ENCODE results near the gene KRT3.
"Not testable (repeated sequence)": the region's sequence is repeated elsewhere in the genome, so short reads cannot be mapped to it uniquely, and the experiment has no call there.

GRCh38 chr12:52761218-52761617, 34.7 kb downstream of the KRT3 start:
- peak; percentile 49 for TF ChIP-seq EP300 (IDR thresholded peaks at IDR 0.05; ENCODE audit: borderline replicate concordance)
- not testable (repeated sequence) for TF ChIP-seq CREB1 (IDR thresholded peaks at IDR 0.05; ENCODE audit: low read depth); EGR1 (IDR thresholded peaks at IDR 0.05); TEAD4 (IDR thresholded peaks at IDR 0.05); REST (IDR thresholded peaks at IDR 0.05; ENCODE audit: low read depth); TAF1 (IDR thresholded peaks at IDR 0.05; ENCODE audit: low read depth); YY1 (IDR thresholded peaks at IDR 0.05; ENCODE audit: low read depth); NFIC (IDR thresholded peaks at IDR 0.05); CEBPB (IDR thresholded peaks at IDR 0.05); FOXM1 (IDR thresholded peaks at IDR 0.05; ENCODE audit: borderline replicate concordance, low read depth); TCF12 (IDR thresholded peaks at IDR 0.05; ENCODE audit: low read depth); RAD21 (IDR thresholded peaks at IDR 0.05; ENCODE audit: low read depth)
- TF ChIP-seq USF1 (IDR thresholded peaks at IDR 0.05): peak; percentile 37; the same call in 1 of the 2 replicates

Data from Ishikawa (cell line).